ENCODE data around the gene G2E3. TPM values are rescaled to one million over a fixed set of nuclear protein-coding genes. Genes with fewer than 3 reads are reported as not detected.

Gene G2E3
- total RNA-seq, 2 donors from 2014 or later, result 10.3 to 11.9 TPM

DNA sequence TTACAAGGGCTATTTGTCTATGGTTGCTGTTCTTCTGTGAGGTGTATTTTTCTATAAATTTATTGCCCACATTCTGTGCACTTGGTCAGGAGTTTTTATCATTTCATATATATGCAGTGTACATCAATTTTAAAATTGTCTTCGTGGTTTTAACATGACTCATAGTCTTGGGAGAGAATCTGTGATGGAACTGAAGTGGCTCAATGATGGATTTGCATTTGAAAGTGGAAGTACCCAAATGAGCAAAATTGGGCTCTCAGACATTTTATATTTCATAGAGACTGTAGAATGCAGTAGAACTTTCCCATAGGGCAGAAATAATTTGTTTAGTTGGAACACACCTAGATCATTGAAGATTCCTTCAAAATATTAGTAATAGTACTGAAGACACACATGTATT lies 61.2 kb downstream of the G2E3 start:
- no peaks in the 10 kb centered on the region for H3K36me3 ChIP-seq
- peaks cover 16 to 20% of the 10 kb centered on the region in 2 donors for H3K4me1 ChIP-seq (ENCODE audit: control insufficient read depth in 1 of 2, low read depth in 2 of 2)
- H3K4me3 ChIP-seq, result no peak overlapping the region
- H3K9me3 ChIP-seq, result no peaks in the 10 kb centered on the region
- ATAC-seq (ENCODE audit: insufficient number of reproducible peaks, low FRiP score, low read depth) (no peak), DNase-seq (ENCODE audit: low spot score) (no peak)
- H3K27me3 ChIP-seq (replicated peaks; ENCODE audit: insufficient read depth), result no peaks in the 10 kb centered on the region
- TF ChIP-seq, protein P1, sequence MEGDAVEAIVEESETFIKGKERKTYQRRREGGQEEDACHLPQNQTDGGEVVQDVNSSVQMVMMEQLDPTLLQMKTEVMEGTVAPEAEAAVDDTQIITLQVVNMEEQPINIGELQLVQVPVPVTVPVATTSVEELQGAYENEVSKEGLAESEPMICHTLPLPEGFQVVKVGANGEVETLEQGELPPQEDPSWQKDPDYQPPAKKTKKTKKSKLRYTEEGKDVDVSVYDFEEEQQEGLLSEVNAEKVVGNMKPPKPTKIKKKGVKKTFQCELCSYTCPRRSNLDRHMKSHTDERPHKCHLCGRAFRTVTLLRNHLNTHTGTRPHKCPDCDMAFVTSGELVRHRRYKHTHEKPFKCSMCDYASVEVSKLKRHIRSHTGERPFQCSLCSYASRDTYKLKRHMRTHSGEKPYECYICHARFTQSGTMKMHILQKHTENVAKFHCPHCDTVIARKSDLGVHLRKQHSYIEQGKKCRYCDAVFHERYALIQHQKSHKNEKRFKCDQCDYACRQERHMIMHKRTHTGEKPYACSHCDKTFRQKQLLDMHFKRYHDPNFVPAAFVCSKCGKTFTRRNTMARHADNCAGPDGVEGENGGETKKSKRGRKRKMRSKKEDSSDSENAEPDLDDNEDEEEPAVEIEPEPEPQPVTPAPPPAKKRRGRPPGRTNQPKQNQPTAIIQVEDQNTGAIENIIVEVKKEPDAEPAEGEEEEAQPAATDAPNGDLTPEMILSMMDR (IDR thresholded peaks at IDR 0.05), result no peak
- no peak overlapping the region for H3K27ac ChIP-seq

DNA sequence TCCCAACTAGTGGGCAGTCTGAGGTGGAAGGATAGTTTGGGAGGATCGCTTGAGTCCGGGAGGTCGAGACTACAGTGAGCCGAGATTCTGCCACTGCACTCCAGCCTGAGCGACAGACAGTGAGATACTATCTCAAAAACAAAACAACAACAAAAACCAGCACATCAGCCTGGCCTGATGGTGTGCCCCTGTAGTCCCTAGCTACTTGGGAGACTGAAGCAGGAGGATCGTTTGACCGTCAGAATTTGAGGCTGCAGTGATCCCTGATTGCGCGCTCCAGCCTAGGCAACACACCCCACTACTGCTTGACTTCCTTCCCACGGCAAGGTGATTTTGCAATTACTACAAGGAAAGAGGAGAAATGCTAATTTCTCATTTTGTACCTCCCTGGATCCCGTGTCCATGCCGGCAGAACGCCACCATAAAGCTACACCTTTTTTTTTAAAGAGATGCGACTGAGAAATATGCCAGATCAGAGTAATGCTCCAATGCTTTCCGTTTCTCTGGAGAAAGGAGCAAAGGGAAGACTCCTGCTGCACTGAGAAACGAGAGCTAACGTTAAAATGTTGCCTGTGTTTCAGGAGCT lies 62.5 kb downstream of the G2E3 start:
- Histone ChIP-seq H3K4me1 (ENCODE audit: control insufficient read depth in 1 of 2, low read depth in 2 of 2) (peaks cover 16 to 28% of the 10 kb centered on the region in 2 donors), H3K9me3 (no peaks in the 10 kb centered on the region), H3K36me3 (no peaks in the 10 kb centered on the region), H3K27ac (peak overlapping the region; percentile 50 to 86), H3K27me3 (replicated peaks; ENCODE audit: insufficient read depth) (no peaks in the 10 kb centered on the region), H3K4me3 (peak overlapping the region; percentile 99)
- DNase-seq (ENCODE audit: low spot score), result no peak
- peak; percentile 31 for ATAC-seq (ENCODE audit: insufficient number of reproducible peaks, low FRiP score, low read depth)
- TF ChIP-seq, protein P1 (IDR thresholded peaks at IDR 0.05), result no peak

DNA sequence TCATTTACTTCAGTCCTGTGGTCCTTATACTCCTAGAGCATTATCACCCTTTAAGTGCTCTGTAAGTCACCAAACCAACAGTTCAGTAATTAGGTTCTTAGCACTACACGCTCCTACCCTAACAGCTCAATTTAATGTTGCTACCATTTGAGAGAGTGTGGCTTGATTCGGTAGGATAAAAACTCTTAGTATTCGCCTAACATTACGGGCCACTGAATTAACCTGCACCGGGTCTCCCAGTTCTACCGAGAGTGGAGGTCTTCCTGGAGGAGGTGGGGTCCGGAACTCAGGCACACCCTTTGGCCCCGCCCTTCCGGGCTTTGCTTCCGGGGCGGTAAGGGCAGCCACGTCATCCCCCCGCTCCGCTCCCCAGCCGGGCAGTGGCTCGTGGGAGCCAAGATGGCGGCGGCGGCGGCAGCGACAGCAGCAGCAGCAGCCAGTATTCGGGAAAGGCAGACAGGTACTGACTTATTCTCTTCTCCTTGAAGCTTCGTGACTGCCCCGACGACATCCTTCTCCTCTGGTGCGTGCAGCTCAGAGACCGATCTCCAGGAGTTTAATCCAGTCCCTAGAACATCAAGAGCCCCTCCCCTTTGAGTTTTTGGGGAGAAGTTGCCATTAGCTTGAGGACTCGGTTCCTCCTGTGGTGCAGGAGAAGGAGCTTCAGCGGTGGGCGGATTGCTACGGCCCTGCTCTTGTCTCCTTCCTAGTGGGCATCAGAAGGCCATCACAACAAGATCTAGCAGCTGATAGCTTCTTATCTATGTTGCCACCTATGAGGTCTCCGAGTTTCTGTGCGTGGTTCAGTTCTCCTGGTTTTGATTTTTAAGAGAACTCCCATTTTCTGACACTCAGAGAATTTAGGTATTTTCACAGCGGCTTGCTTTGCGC lies 63.2 kb downstream of the G2E3 start, which contains the start of gene SCFD1:
Gene SCFD1 (plus strand): TSS at position 380 of the 891 bp plus-strand sequence. CDS start 20 bp downstream, at position 400.
- Histone ChIP-seq H3K9me3 (no peaks in the 10 kb centered on the region), H3K36me3 (no peaks in the 10 kb centered on the region), H3K4me3 (peak within 1 kb of the TSS; percentile 99), H3K27me3 (replicated peaks; ENCODE audit: insufficient read depth) (no peaks in the 10 kb centered on the region), H3K4me1 (ENCODE audit: control insufficient read depth in 1 of 2, low read depth in 2 of 2) (peaks cover 16 to 31% of the 10 kb centered on the region in 2 donors), H3K27ac (peak within 1 kb of the TSS; percentile 50 to 86)
- DNase-seq (ENCODE audit: low spot score), result peak; percentile 64
- TF ChIP-seq, protein P1 (IDR thresholded peaks at IDR 0.05), result no peak
- peak; percentile 86 for ATAC-seq (ENCODE audit: insufficient number of reproducible peaks, low FRiP score, low read depth)

DNA sequence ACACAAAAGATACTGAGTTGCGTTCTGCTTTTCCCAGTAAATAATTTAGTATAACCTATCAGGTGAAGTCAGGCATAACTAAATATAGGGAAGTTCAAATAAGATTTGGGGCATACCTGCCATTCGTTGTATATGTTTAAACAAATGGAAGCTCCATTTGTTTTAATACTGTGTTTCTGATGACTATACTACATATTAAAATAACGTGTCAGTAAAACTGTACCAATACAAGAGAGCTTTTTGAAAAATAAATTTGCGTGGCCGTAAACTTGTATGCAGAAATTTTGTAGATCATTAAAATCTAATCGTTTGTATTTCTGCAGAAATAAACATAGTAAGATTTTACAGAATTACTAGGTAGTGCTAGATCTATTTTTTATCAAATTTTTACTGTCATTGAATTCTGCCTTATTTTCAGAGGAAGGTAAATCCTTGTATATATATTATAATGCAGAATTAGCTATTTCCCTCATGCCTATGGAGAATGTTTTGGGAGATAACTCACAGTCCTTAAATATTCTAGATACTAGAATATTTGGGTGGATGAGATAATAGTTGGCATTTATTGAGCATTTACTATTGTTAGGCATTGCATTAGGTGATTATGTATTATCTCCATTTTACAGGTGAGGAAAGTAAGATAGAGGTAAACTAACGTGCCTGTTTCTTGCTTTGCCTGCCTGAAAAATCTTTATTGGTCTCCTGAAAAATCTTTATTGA lies 64.6 kb downstream of the G2E3 start:
- no peak for DNase-seq (ENCODE audit: low spot score)
- Histone ChIP-seq H3K4me3 (peak overlapping the region; percentile 99), H3K4me1 (ENCODE audit: control insufficient read depth in 1 of 2, low read depth in 2 of 2) (peaks cover 16 to 31% of the 10 kb centered on the region in 2 donors), H3K36me3 (no peaks in the 10 kb centered on the region), H3K9me3 (no peaks in the 10 kb centered on the region), H3K27ac (no peak overlapping the region), H3K27me3 (replicated peaks; ENCODE audit: insufficient read depth) (no peaks in the 10 kb centered on the region)
- TF ChIP-seq, protein P1 (IDR thresholded peaks at IDR 0.05), result no peak
- no peak for ATAC-seq (ENCODE audit: insufficient number of reproducible peaks, low FRiP score, low read depth)

DNA sequence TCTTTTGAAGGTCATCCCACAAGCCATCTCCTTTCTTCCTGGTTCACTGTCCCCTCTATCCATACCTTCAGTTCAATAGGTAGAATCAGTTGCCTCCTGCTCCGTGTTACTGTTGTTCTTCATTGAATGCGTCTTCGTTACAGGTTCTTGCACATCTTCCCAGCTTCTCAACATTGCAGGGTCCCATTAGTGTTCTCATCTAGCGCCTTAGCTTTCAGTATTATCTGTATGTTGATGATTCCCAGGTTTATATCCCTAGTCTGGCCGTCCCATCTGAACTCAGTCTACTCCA lies 65.1 kb downstream of the G2E3 start:
- Histone ChIP-seq H3K27ac (no peak overlapping the region), H3K27me3 (replicated peaks; ENCODE audit: insufficient read depth) (no peaks in the 10 kb centered on the region), H3K9me3 (no peaks in the 10 kb centered on the region), H3K36me3 (no peaks in the 10 kb centered on the region), H3K4me1 (ENCODE audit: control insufficient read depth in 1 of 2, low read depth in 2 of 2) (peaks cover 16 to 31% of the 10 kb centered on the region in 2 donors), H3K4me3 (peak overlapping the region; percentile 23)
- TF ChIP-seq, protein P1 (IDR thresholded peaks at IDR 0.05), result no peak
- ATAC-seq (ENCODE audit: insufficient number of reproducible peaks, low FRiP score, low read depth) (no peak), DNase-seq (ENCODE audit: low spot score) (no peak)

Data from thoracic aorta (tissue), 2 donors.